Upper lobe of left lung (tissue), 4 donors: ENCODE measurements around the gene GRIA1.

ENCODE experiments used
- CTCF ChIP-seq, 6 experiments: fragments of 450-650 bp in 4 of 6; fragments of 200-600 bp in 2 of 6; sonication (generic) in 2 of 6; IDR thresholded peaks; one replicate each; pipeline ENCODE4 v1.5.1; 2016 to 2019; ENCODE audit warnings: antibody characterized with exemption in 6 of 6
- EP300 ChIP-seq, 4 donors: sonication (generic); formaldehyde crosslinking; IDR thresholded peaks; one replicate each; pipeline ENCODE4 v1.5.1; 2017; ENCODE audit warnings: antibody characterized with exemption in 4 of 4, control low read depth in 2 of 4
- POLR2A ChIP-seq, 4 donors: fragments of 450-650 bp; IDR thresholded peaks; one replicate each; pipeline ENCODE4 v1.5.1; 2016 to 2017; ENCODE audit warnings: antibody characterized with exemption in 4 of 4, mild to moderate bottlenecking in 2 of 4
- POLR2AphosphoS5 ChIP-seq, 2 donors: sonication (generic); formaldehyde crosslinking; IDR thresholded peaks; one replicate each; pipeline ENCODE4 v1.5.1; 2017; ENCODE audit warnings: antibody characterized with exemption in 2 of 2

GRCh38 chr5:153461341-153461740 is 29.1 kb upstream of the GRIA1 start:
- TF ChIP-seq CTCF (IDR thresholded peaks at IDR 0.05) (no peak), POLR2A (IDR thresholded peaks at IDR 0.05) (no peak), EP300 (IDR thresholded peaks at IDR 0.05) (no peak), POLR2AphosphoS5 (IDR thresholded peaks at IDR 0.05) (no peak)
